Sigmoid colon (tissue), 7 donors: Measurements from ENCODE around the gene PRKN. TPM values are rescaled to one million over a fixed set of nuclear protein-coding genes. Genes with fewer than 3 reads are reported as not detected.

ENCODE experiments used
- DNase-seq: peaks from one replicate; pipeline ENCODE4 v3.0.0-alpha.2; 2019
- H3K27ac ChIP-seq, 4 donors: fragments of 200-600 bp; sonication (generic); one replicate each; pipeline ENCODE4 v1.5.1; 2016 to 2019; ENCODE audit warnings: mild to moderate bottlenecking in 1 of 4
- H3K27me3 ChIP-seq, 3 donors: fragments of 200-600 bp; sonication (generic); one replicate each; pipeline ENCODE4 v1.5.1; 2019; ENCODE audit warnings: mild to moderate bottlenecking in 1 of 3
- H3K36me3 ChIP-seq, 4 donors: fragments of 200-600 bp; sonication (generic); one replicate each; pipeline ENCODE4 v1.5.1; 2016 to 2019
- H3K4me1 ChIP-seq, 4 donors: fragments of 200-600 bp; sonication (generic); one replicate each; pipeline ENCODE4 v1.5.1; 2017 to 2019
- H3K4me3 ChIP-seq, 4 donors: fragments of 200-600 bp; sonication (generic); one replicate each; pipeline ENCODE4 v1.5.1; 2017 to 2019; ENCODE audit warnings: mild to moderate bottlenecking in 2 of 4, moderate library complexity in 1 of 4
- H3K9me3 ChIP-seq, 4 donors: fragments of 200-600 bp in 3 of 4; sonication (generic) in 3 of 4; one replicate each; pipeline versions ENCODE4 v1.5.1 to v1.6.1; 2013 to 2019
- CTCF ChIP-seq, 4 experiments: fragments of 450-650 bp in 3 of 4; fragments of 200-600 bp in 1 of 4; IDR thresholded peaks; one replicate each; pipeline ENCODE4 v1.5.1; 2016 to 2019; ENCODE audit warnings: antibody characterized with exemption in 4 of 4, mild to moderate bottlenecking in 3 of 4, moderate library complexity in 2 of 4
- EP300 ChIP-seq, 4 donors: sonication (generic); formaldehyde crosslinking; IDR thresholded peaks; one replicate each; pipeline ENCODE4 v1.6.1; 2017; ENCODE audit warnings: antibody characterized with exemption in 4 of 4
- POLR2A ChIP-seq, 2 donors: fragments of 450-650 bp; IDR thresholded peaks; one replicate each; pipeline ENCODE4 v1.6.1; 2016; ENCODE audit warnings: antibody characterized with exemption in 2 of 2, mild to moderate bottlenecking in 2 of 2, moderate library complexity in 2 of 2
- POLR2AphosphoS5 ChIP-seq, 4 donors: sonication (generic); formaldehyde crosslinking; IDR thresholded peaks; one replicate each; pipeline ENCODE4 v1.6.1; 2017; ENCODE audit warnings: antibody characterized with exemption in 4 of 4
- WGBS, 2 donors: extraction: QIAGEN DNeasy Blood & Tissue Kit; methylation state at CpG; one replicate each; pipeline ENCODE4 v1.1.7; 2013; 5-methylcytosine and 5-hydroxymethylcytosine counted together
- intact Hi-C: fragments of 100-400 bp; cut with DNase I; formaldehyde crosslinking; loops from one replicate; pipeline ENCODE4 v1.15.1; 2023
- polyA plus RNA-seq, 3 donors: library from polyadenylated mRNA; stranded (reverse); fragments of 200-250 nt; gene quantifications; one replicate each; pipeline ENCODE4 v1.2.3, GENCODE V29; 2013
- total RNA-seq, 4 donors: library from RNA; depleted of rRNA; stranded (reverse); fragments of >200 nt; gene quantifications; one replicate each; pipeline ENCODE4 v1.1.0, GENCODE V29; 2016
- donor health status: healthy with polysubstance abuse.
- donor health status: Bipolar disorder and iron deficiency.
- donor health status: healthy.

The PRKN gene
- total and polyA plus RNA-seq, 7 donors: 0.38 to 173 (median 9.7) TPM

GRCh38 chr6:162408826-162409535 lies 318.6 kb downstream of the PRKN start:
- 81 to 85% methylated on average over 5 of the region's 5 CpGs for WGBS, 2 donors
- H3K36me3 ChIP-seq: no peaks in the 10 kb centered on the region
- no peak for DNase-seq
- no peaks in the 10 kb centered on the region for H3K9me3 ChIP-seq
- TF ChIP-seq POLR2A (IDR thresholded peaks at IDR 0.05): no peak
- TF ChIP-seq CTCF (IDR thresholded peaks at IDR 0.05): no peak
- no peak for TF ChIP-seq EP300 (IDR thresholded peaks at IDR 0.05)
- no peaks in the 10 kb centered on the region for H3K27me3 ChIP-seq
- intact Hi-C loops: no loop called here
- H3K4me1 ChIP-seq: no peaks in the 10 kb centered on the region
- no peak overlapping the region for H3K27ac ChIP-seq
- H3K4me3 ChIP-seq: no peak overlapping the region

- TF ChIP-seq POLR2A (IDR thresholded peaks at IDR 0.05) (no peak), POLR2AphosphoS5 (IDR thresholded peaks at IDR 0.05) (no peak), EP300 (IDR thresholded peaks at IDR 0.05) (no peak), CTCF (IDR thresholded peaks at IDR 0.05) (no peak)
- Histone ChIP-seq H3K4me3 (no peak overlapping the region), H3K27me3 (no peaks in the 10 kb centered on the region), H3K9me3 (no peaks in the 10 kb centered on the region), H3K27ac (no peak overlapping the region), H3K36me3 (no peaks in the 10 kb centered on the region), H3K4me1 (no peaks in the 10 kb centered on the region)
- 78 to 88% methylated on average over 4 of the region's 4 CpGs for WGBS, 2 donors
- no peak for DNase-seq
- intact Hi-C loops: no loop called here
Observed at GRCh38 chr6:162404951-162405350, 322.6 kb downstream of the PRKN start.

DNA sequence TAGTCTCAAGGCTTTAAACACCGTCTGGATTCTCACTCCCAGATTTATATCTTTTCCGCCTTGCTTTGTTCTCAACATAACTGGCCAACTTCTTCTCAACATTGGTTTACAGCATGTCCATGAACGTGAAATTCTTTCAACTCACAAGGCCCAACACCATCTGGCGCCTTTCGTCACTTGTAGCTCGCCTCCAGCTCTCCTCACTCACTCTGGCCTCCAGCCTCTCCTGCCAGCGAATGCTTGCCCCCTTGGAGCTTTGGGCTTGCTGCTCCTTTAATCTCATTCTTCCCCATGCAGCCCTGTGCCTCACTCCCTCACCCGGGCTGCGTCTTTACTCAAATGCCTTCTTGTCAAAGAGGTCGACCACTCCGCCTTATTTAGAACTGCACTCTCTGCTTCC lies 324.5 kb downstream of the PRKN start:
- Histone ChIP-seq H3K27me3 (no peaks in the 10 kb centered on the region), H3K9me3 (peaks cover 0 to 2% (median 0%) of the 10 kb centered on the region in 4 donors), H3K4me1 (no peaks in the 10 kb centered on the region), H3K27ac (no peak overlapping the region), H3K36me3 (no peaks in the 10 kb centered on the region), H3K4me3 (no peak overlapping the region)
- DNase-seq: no peak
- no peak for TF ChIP-seq CTCF (IDR thresholded peaks at IDR 0.05)
- no peak for TF ChIP-seq POLR2AphosphoS5 (IDR thresholded peaks at IDR 0.05)
- TF ChIP-seq POLR2A (IDR thresholded peaks at IDR 0.05): no peak
- no peak for TF ChIP-seq EP300 (IDR thresholded peaks at IDR 0.05)
- intact Hi-C loops: no loop called here
- 93 to 96% methylated on average over 11 of the region's 11 CpGs for WGBS, 2 donors

DNA sequence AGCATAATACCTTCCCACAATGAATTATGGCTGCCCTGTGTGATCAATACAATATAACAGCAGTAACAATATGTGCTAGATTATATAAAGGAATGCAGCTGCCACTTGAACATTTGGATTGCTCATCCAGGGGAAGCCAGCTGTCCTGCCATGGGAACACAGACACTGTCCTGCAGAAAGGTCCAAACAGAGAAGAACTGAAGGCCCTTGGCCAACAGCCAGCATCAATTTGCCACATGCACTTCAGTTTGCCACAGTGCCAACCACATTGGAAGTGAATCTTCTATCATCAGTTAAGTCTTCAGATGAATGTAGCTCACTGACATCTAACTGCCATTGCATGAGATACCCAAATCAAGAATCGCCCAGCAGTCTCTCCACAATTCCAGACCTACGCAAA lies 332.4 kb downstream of the PRKN start:
- H3K4me3 ChIP-seq: no peak overlapping the region
- no peaks in the 10 kb centered on the region for H3K27me3 ChIP-seq
- intact Hi-C loops: no loop called here
- 92 to 97% methylated on average over 2 of the region's 2 CpGs for WGBS, 2 donors
- H3K36me3 ChIP-seq: no peaks in the 10 kb centered on the region
- peaks cover 0 to 2% (median 0%) of the 10 kb centered on the region in 4 donors for H3K9me3 ChIP-seq
- H3K4me1 ChIP-seq: peaks cover 0 to 8% (median 0%) of the 10 kb centered on the region in 4 donors
- DNase-seq: no peak
- H3K27ac ChIP-seq: no peak overlapping the region
- TF ChIP-seq EP300 (IDR thresholded peaks at IDR 0.05) (no peak), POLR2AphosphoS5 (IDR thresholded peaks at IDR 0.05) (no peak), CTCF (IDR thresholded peaks at IDR 0.05) (no peak), POLR2A (IDR thresholded peaks at IDR 0.05) (no peak)
